Fibroblast of skin of right quadriceps (primary cell): Measurements from ENCODE around the gene MRPL23.
A peak's percentile ranks its signal among the peaks of the same experiment; 100 is the strongest.

Experiments used
- DNase-seq: peaks from one replicate; pipeline ENCODE4 v3.0.0-alpha.2; 2013

The MRPL23 gene

DNA sequence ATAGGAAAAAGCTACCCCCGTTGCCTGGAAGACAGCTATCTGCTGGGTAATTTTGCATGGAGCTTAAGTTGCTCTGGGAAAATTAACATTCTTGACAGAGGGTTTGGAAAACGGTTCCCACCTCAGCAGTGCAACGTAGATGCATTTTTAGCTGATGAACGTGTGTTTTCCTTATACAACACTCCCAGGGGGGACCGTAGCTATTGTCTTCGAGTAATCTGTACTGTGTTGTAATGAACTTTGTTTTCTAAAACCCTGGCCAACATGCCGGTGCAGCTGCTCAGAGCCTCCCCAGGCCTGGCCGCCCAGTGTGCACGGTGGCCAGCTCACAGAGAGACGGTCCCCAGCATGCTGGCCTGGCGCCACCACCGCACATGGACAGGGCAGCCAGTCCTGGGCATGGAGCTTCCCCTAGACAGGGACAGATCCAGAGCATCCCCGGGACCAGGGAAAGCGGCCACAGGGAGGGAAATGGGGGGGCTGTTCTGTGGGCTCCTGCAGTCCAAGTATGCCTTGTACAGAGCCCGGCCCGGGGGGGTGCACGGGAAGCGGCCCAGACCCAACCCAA is 25.5 kb upstream of the MRPL23 start:
- DNase-seq = peak; percentile 57

GRCh38 chr11:1922481-1923081 is 24.6 kb upstream of the MRPL23 start:
- no peak for DNase-seq

GRCh38 chr11:1923201-1923956 is 23.8 kb upstream of the MRPL23 start:
- DNase-seq = no peak

- DNase-seq = no peak
Measured at GRCh38 chr11:1924181-1924580, 23.0 kb upstream of the MRPL23 start.

GRCh38 chr11:1924646-1925372 is 22.3 kb upstream of the MRPL23 start:
- DNase-seq = no peak

DNA sequence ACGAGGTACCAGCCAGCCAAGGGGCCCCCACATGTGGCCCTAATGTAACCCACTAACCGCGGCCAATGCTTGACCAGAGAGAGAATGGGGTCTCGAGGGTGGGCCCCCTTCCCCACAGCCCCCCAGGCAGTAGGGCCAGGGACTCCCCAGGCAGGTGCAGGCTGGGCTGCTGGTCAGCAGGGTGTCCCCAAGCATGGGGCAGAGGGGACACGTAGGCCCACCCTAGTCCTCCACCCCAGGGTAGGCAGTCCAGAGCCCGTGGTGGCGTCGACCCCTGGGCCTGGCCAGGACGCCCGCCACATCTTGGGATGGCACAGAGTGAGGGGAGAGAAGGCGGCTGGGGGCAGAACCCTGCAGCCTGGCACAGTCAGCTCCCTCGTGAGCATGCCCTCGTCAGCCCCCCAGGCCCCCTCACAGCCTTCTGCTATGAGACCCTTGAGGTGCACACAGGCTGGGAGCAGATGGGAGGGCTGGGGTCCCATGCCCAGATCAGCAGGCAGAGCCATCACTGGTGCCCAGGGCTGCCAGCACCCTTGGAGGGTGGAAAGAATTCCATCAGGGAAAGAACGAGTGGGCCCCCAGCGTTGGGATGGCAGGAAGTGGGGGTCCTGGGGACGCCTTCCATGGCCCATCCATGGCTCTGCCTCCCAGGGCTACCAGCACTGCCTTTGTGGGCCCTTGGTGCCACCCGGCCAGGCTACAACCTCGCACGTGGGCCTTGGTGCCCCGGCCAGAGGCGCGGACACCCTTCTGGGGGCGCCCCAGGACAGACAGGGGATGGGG is 21.6 kb upstream of the MRPL23 start:
- no peak for DNase-seq

- no peak for DNase-seq
Measured at GRCh38 chr11:1926156-1927025, 20.7 kb upstream of the MRPL23 start.

DNA sequence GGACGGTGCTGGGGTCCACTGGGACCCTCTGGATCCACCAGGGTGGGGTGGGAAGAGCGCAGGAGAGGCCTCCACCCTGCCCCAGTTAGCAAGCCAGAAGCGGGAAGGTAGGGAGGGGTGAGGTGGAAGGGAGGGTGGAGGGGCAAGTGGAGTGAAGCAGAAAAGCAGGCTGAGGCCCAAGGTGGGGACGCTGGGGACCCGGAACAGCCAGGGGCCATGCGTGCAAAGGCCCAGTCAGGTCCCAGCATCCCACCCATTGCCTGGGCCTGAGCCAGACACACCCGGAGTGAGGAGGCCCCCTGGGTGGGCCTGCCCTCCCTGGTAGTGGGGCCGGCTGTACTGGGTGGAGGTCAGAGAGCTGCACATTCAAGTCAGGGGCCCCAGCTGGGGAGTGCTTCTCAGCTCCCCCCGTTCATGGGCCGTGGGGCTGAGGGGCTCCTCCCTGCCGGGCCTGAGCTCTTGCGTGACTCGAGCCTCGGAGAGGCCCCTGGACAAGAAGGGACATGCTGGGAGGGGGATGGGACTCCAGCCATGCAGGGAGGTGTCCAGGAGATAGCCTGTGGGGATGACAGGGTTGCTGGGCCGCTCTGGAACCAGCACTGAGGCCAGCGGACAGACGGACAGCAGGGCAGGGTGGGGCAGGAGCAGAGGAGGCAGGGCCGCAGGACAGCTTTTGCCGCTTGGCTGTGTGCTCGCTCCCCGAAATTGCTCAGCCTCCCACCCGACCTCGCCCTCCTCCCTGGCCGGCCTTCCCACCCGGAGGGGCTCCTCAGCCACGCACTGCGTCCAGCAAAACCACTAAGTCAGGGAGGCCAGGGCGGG is 19.9 kb upstream of the MRPL23 start:
- no peak for DNase-seq

- DNase-seq = no peak
Measured at GRCh38 chr11:1927848-1928469, 19.2 kb upstream of the MRPL23 start.

GRCh38 chr11:1928470-1928890 is 18.7 kb upstream of the MRPL23 start:
- no peak for DNase-seq

GRCh38 chr11:1928891-1929541 is 18.1 kb upstream of the MRPL23 start:
- DNase-seq = no peak

- no peak for DNase-seq
Measured at GRCh38 chr11:1929621-1930461, 17.3 kb upstream of the MRPL23 start.

DNA sequence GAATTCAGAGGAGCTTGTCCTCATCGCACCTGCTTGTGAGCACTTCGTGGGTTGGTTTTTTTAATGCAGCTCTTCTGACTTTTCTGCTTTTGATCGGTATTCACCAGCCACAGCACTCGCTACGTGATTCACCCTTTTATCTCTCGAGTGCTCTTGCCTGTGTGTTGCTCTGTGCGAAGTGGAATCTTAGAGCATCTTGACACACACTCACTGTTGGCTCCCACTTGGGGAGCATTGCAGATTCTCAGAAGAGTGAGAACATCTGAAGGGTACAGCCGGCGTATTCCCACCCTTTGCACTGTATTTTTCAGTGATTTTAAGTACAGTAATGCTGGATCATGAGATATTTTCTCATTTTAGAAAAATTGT is 16.7 kb upstream of the MRPL23 start:
- peak; percentile 10 for DNase-seq

- DNase-seq = peak; percentile 67
Measured at GRCh38 chr11:1931341-1932104, 15.6 kb upstream of the MRPL23 start.

GRCh38 chr11:1932105-1932480 is 15.0 kb upstream of the MRPL23 start:
- no peak for DNase-seq

DNA sequence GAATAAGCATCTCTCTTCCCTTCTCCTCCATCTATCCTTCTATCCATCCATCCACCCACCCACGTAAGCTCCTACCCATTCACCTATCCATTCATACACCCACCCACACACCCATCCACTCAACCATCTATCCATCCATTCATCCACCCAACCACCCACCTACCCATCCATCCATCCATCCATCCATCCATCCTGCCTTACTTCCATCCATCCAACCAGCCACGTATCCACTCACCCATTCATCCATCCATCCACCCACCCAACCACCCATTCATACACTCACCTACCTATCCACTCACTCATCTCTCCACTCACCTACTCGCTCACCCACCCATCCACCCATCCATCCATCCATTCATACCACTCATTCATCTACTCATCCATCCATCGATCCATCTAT is 14.5 kb upstream of the MRPL23 start:
- DNase-seq = no peak

- DNase-seq = no peak
Measured at GRCh38 chr11:1933416-1934334, 13.5 kb upstream of the MRPL23 start.
